GM12878 (cell line): ENCODE measurements around the gene CFLAR. TPM values are rescaled to one million over a fixed set of nuclear protein-coding genes. Genes with fewer than 3 reads are reported as not detected.

ENCODE experiments used
- MEF2B ChIP-seq: fragments of 450-650 bp; IDR thresholded peaks from 2 replicates; pipeline ENCODE4 v1.6.1; 2018; ENCODE audit warnings: mild to moderate bottlenecking, moderate library complexity; ENCODE audit not compliant: partially characterized antibody, poor library complexity, severe bottlenecking
- MYC ChIP-seq: IDR thresholded peaks from 2 replicates; pipeline ENCODE4 v1.6.1; 2011; ENCODE audit warnings: mild to moderate bottlenecking, low read length, moderate library complexity, inconsistent platforms; ENCODE audit not compliant: insufficient read depth, insufficient replicate concordance, insufficient read length, severe bottlenecking
- SMC3 ChIP-seq: IDR thresholded peaks from 2 replicates; pipeline ENCODE4 v1.6.1; 2011; ENCODE audit warnings: low read length, improper control_type of control experiment, borderline replicate concordance
- ZNF24 ChIP-seq: fragments of 450-650 bp; IDR thresholded peaks from 2 replicates; pipeline ENCODE4 v1.6.1; 2017; ENCODE audit warnings: antibody characterized with exemption, mild to moderate bottlenecking
- polyA plus RNA-seq, 11 experiments: library from polyadenylated mRNA; depleted of rRNA in 4 of 11; unstranded in 6 of 11; stranded (reverse) in 5 of 11; fragments of >200 nt; fragmentation: Nextera tagmentation in 4 of 11; fragmentation: Illumina TruSeq in 1 of 11; extraction: Ambion mirVana in 4 of 11; extraction: Trizol in 1 of 11; gene quantifications; 1 replicate in 1 of 11; 2 replicates in 10 of 11; pipeline versions ENCODE4 v1.2.1 to v1.2.3, GENCODE V29; 2011 to 2016; ENCODE audit warnings: inconsistent platforms in 2 of 11, missing spikeins in 2 of 11, low read depth in 1 of 11
- total RNA-seq, 4 experiments: library from RNA; depleted of rRNA in 3 of 4; stranded (reverse); fragments of >200 nt in 3 of 4; fragmentation: Illumina TruSeq in 1 of 4; extraction: Trizol in 1 of 4; gene quantifications; 2 replicates each; pipeline versions ENCODE4 v1.2.1 to v1.2.3, GENCODE V29; 2013 to 2021
- TF ChIP-seq, protein P1 (sequence below): IDR thresholded peaks from 2 replicates; pipeline ENCODE4 v1.6.1; 2011; ENCODE audit warnings: mild to moderate bottlenecking, low read depth, low read length, moderate library complexity; ENCODE audit not compliant: insufficient replicate concordance
- TF ChIP-seq, protein P2 (sequence below): IDR thresholded peaks from 2 replicates; pipeline ENCODE4 v1.6.1; 2012; ENCODE audit warnings: improper control_type of control experiment, low read depth, low read length; ENCODE audit not compliant: insufficient replicate concordance
- TF ChIP-seq, protein P3 (sequence below): IDR thresholded peaks from 2 replicates; pipeline ENCODE4 v1.6.1; 2011; ENCODE audit warnings: low read depth, low read length, improper control_type of control experiment, borderline replicate concordance
- TF ChIP-seq, protein P4 (sequence below): fragments of 450-650 bp; formaldehyde crosslinking; IDR thresholded peaks from 2 replicates; pipeline ENCODE4 v1.5.0; 2022; ENCODE audit warnings: mild to moderate bottlenecking, missing genetic modification characterization
- TF ChIP-seq, protein P5 (sequence below): fragments of 450-650 bp; conservative IDR thresholded peaks from 2 replicates; pipeline ENCODE4 v1.6.1; 2017; ENCODE audit warnings: mild to moderate bottlenecking, moderate library complexity
- TF ChIP-seq, protein P6 (sequence below): fragments of 450-650 bp; IDR thresholded peaks from 2 replicates; pipeline ENCODE4 v1.6.1; 2016; ENCODE audit warnings: mild to moderate bottlenecking

CFLAR gene
- total and polyA plus RNA-seq, 10 of the 15 experiments (the other 5 are each of a cell fraction or from before 2014, with no cell fraction given) = 80.6 to 181 (median 101) TPM

DNA sequence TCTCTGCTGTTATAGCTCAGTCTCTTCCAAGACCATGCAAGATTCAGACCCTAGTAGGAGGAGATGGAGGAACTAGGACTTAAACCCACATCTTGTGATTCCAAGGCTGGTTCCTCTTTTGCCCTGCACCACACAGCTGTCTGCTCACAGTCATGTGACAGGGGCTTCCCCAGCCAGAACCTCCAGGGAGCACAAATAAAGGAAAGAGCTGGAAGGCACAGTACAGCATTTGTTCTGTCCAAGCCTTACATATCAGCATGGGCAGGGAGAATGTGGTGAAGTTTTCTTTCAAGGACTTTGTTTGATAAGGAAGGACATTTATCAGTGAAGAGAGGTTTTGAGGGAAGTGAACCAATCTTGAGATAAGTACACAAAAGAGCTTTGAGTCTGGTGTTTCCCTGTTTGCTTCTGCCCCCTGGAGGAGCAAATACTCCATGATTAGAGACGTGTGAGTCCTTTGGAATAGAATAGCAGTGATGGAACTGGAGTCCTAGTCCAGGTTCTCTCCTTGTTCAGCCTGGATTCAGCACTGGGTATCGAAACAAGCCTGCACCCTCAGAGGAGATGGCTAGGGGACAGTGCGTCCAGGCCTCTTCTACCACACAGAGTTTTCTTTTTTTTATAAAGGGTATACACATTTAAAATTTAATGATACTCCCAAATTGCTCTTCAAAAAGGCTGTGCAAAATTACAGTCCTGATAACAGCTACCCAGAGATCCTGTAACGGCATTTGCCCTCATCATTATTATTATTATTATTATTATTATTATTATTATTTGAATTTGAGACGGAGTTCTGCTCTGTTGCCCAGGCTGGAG is 42.4 kb downstream of the CFLAR start (continued):
- TF ChIP-seq, protein P1, sequence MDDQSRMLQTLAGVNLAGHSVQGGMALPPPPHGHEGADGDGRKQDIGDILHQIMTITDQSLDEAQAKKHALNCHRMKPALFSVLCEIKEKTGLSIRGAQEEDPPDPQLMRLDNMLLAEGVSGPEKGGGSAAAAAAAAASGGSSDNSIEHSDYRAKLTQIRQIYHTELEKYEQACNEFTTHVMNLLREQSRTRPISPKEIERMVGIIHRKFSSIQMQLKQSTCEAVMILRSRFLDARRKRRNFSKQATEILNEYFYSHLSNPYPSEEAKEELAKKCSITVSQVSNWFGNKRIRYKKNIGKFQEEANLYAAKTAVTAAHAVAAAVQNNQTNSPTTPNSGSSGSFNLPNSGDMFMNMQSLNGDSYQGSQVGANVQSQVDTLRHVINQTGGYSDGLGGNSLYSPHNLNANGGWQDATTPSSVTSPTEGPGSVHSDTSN = peak; percentile 12
- TF ChIP-seq, protein P2, sequence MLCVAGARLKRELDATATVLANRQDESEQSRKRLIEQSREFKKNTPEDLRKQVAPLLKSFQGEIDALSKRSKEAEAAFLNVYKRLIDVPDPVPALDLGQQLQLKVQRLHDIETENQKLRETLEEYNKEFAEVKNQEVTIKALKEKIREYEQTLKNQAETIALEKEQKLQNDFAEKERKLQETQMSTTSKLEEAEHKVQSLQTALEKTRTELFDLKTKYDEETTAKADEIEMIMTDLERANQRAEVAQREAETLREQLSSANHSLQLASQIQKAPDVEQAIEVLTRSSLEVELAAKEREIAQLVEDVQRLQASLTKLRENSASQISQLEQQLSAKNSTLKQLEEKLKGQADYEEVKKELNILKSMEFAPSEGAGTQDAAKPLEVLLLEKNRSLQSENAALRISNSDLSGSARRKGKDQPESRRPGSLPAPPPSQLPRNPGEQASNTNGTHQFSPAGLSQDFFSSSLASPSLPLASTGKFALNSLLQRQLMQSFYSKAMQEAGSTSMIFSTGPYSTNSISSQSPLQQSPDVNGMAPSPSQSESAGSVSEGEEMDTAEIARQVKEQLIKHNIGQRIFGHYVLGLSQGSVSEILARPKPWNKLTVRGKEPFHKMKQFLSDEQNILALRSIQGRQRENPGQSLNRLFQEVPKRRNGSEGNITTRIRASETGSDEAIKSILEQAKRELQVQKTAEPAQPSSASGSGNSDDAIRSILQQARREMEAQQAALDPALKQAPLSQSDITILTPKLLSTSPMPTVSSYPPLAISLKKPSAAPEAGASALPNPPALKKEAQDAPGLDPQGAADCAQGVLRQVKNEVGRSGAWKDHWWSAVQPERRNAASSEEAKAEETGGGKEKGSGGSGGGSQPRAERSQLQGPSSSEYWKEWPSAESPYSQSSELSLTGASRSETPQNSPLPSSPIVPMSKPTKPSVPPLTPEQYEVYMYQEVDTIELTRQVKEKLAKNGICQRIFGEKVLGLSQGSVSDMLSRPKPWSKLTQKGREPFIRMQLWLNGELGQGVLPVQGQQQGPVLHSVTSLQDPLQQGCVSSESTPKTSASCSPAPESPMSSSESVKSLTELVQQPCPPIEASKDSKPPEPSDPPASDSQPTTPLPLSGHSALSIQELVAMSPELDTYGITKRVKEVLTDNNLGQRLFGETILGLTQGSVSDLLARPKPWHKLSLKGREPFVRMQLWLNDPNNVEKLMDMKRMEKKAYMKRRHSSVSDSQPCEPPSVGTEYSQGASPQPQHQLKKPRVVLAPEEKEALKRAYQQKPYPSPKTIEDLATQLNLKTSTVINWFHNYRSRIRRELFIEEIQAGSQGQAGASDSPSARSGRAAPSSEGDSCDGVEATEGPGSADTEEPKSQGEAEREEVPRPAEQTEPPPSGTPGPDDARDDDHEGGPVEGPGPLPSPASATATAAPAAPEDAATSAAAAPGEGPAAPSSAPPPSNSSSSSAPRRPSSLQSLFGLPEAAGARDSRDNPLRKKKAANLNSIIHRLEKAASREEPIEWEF = peak; percentile 51
- TF ChIP-seq, protein P3, sequence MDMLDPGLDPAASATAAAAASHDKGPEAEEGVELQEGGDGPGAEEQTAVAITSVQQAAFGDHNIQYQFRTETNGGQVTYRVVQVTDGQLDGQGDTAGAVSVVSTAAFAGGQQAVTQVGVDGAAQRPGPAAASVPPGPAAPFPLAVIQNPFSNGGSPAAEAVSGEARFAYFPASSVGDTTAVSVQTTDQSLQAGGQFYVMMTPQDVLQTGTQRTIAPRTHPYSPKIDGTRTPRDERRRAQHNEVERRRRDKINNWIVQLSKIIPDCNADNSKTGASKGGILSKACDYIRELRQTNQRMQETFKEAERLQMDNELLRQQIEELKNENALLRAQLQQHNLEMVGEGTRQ = peak; percentile 76
- TF ChIP-seq, protein P4, sequence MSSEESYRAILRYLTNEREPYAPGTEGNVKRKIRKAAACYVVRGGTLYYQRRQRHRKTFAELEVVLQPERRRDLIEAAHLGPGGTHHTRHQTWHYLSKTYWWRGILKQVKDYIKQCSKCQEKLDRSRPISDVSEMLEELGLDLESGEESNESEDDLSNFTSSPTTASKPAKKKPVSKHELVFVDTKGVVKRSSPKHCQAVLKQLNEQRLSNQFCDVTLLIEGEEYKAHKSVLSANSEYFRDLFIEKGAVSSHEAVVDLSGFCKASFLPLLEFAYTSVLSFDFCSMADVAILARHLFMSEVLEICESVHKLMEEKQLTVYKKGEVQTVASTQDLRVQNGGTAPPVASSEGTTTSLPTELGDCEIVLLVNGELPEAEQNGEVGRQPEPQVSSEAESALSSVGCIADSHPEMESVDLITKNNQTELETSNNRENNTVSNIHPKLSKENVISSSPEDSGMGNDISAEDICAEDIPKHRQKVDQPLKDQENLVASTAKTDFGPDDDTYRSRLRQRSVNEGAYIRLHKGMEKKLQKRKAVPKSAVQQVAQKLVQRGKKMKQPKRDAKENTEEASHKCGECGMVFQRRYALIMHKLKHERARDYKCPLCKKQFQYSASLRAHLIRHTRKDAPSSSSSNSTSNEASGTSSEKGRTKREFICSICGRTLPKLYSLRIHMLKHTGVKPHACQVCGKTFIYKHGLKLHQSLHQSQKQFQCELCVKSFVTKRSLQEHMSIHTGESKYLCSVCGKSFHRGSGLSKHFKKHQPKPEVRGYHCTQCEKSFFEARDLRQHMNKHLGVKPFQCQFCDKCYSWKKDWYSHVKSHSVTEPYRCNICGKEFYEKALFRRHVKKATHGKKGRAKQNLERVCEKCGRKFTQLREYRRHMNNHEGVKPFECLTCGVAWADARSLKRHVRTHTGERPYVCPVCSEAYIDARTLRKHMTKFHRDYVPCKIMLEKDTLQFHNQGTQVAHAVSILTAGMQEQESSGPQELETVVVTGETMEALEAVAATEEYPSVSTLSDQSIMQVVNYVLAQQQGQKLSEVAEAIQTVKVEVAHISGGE (CRISPR knock-in tag) = no peak
- TF ChIP-seq MYC = no peak
- TF ChIP-seq ZNF24 = peak; percentile 77
- peak; percentile 64; the same call in 1 of the 2 replicates for TF ChIP-seq SMC3
- TF ChIP-seq, protein P5, sequence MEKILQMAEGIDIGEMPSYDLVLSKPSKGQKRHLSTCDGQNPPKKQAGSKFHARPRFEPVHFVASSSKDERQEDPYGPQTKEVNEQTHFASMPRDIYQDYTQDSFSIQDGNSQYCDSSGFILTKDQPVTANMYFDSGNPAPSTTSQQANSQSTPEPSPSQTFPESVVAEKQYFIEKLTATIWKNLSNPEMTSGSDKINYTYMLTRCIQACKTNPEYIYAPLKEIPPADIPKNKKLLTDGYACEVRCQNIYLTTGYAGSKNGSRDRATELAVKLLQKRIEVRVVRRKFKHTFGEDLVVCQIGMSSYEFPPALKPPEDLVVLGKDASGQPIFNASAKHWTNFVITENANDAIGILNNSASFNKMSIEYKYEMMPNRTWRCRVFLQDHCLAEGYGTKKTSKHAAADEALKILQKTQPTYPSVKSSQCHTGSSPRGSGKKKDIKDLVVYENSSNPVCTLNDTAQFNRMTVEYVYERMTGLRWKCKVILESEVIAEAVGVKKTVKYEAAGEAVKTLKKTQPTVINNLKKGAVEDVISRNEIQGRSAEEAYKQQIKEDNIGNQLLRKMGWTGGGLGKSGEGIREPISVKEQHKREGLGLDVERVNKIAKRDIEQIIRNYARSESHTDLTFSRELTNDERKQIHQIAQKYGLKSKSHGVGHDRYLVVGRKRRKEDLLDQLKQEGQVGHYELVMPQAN = peak; percentile 55; the same call in 1 of the 2 replicates
- peak; percentile 91 for TF ChIP-seq MEF2B
- TF ChIP-seq, protein P6, sequence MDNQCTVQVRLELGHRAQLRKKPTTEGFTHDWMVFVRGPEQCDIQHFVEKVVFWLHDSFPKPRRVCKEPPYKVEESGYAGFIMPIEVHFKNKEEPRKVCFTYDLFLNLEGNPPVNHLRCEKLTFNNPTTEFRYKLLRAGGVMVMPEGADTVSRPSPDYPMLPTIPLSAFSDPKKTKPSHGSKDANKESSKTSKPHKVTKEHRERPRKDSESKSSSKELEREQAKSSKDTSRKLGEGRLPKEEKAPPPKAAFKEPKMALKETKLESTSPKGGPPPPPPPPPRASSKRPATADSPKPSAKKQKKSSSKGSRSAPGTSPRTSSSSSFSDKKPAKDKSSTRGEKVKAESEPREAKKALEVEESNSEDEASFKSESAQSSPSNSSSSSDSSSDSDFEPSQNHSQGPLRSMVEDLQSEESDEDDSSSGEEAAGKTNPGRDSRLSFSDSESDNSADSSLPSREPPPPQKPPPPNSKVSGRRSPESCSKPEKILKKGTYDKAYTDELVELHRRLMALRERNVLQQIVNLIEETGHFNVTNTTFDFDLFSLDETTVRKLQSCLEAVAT = 0 out of 2 replicates have a peak, but pooled peaks have one; percentile 28
